Subcutaneous adipose tissue (tissue), 4 donors: ENCODE results near the gene ANKLE1. TPM values are rescaled to one million over a fixed set of nuclear protein-coding genes. Genes with fewer than 3 reads are reported as not detected.

Experiments
- CTCF ChIP-seq: fragments of 450-650 bp; IDR thresholded peaks from one replicate; pipeline ENCODE4 v1.5.1; 2016; ENCODE audit warnings: low read depth, mild to moderate bottlenecking, control low read depth, antibody characterized with exemption, moderate library complexity
- total RNA-seq, 4 donors: library from RNA; depleted of rRNA; stranded (reverse); fragments of >200 nt; gene quantifications; one replicate each; pipeline ENCODE4 v1.1.0, GENCODE V29; 2016

Gene ANKLE1
- under 1 TPM in 2 of 4 donors, not detected in 2; 0.22 to 0.51 TPM for total RNA-seq

GRCh38 chr19:17281391-17282304, at the start of gene ANKLE1:
Gene ANKLE1 (plus strand): TSS chr19:17281901. CDS start chr19:17281921, 20 bp downstream.
- TF ChIP-seq CTCF: no peak

- TF ChIP-seq CTCF: no peak
These were observed 49.4 kb upstream of the ANKLE1 start for GRCh38 chr19:17232258-17232657.

GRCh38 chr19:17234911-17235299, 46.8 kb upstream of the ANKLE1 start:
- no peak for TF ChIP-seq CTCF

- TF ChIP-seq CTCF: no peak
These were observed 46.3 kb upstream of the ANKLE1 start for GRCh38 chr19:17235300-17235970.

- no peak for TF ChIP-seq CTCF
These were observed 45.5 kb upstream of the ANKLE1 start for GRCh38 chr19:17235971-17236777.

GRCh38 chr19:17236811-17237543, 44.7 kb upstream of the ANKLE1 start:
- no peak for TF ChIP-seq CTCF
